IPS DF 19.7 (cell line): ENCODE data around the gene UBA7.
"Not testable (repeated sequence)": the region's sequence is repeated elsewhere in the genome, so short reads cannot be mapped to it uniquely, and the experiment has no call there.

Source experiments
- DNase-seq: peaks from one replicate; pipeline ENCODE4 v3.0.0-alpha.2; 2013; ENCODE audit warnings: low read depth, low spot score

The UBA7 gene

GRCh38 chr3:49785565-49786356, 28.0 kb downstream of the UBA7 start:
- DNase-seq: no peak

DNA sequence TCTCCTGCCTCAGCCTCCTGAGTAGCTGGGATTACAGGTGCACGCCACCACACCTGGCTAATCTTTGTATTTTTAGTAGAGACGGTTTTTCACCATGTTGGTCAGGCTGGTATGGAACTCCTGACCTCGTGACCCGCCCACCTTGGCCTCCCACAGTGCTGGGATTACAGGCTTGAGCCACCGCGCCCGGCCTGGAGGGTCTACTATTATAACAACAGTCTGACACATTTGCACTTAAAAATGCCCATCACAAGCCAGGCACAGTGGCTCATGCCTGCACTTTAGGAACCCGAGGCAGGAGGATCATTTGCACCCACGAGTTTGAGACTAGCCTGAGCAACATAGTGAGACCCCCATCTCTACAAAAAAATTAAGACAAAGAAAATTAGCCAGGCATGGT, 31.5 kb downstream of the UBA7 start:
- not testable (repeated sequence) for DNase-seq

DNA sequence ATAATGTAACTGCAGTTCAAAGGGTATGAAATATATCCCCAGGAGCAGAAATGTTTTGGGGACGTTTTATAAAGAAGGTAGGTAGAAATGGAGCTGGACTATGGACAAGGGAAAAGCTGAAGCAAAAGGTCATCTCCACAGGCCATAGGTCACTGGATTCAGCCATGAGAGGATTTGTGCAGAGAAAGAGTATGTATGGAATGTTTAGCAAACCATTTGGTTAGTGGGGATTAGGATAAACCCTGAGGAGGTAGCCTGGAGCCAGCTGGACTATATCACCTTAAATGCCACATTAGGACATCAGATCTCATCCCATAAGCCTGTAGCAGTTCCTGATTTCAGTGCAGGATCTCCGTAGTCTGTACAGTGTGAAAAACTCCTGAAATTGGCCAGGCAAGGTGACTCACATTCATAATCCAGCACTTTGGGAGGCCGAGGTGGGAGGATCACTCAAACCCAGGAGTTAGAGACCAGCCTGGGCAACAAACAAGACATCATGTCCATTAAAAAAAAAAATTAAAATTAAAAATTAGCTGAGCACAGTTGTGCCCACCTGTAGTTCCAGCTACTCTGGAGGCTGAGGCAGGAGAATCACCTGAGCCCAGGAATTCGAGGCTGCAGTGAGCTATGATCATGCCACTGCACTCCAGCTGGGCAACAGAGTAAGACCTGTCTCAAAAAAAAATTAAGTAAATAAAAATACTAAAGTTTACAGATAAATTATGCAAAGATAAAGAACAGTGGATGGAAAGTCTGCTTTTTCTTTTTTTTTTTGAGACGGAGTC, 32.1 kb downstream of the UBA7 start:
- DNase-seq: no peak

GRCh38 chr3:49780975-49781365, 32.8 kb downstream of the UBA7 start:
- DNase-seq: not testable (repeated sequence)

DNA sequence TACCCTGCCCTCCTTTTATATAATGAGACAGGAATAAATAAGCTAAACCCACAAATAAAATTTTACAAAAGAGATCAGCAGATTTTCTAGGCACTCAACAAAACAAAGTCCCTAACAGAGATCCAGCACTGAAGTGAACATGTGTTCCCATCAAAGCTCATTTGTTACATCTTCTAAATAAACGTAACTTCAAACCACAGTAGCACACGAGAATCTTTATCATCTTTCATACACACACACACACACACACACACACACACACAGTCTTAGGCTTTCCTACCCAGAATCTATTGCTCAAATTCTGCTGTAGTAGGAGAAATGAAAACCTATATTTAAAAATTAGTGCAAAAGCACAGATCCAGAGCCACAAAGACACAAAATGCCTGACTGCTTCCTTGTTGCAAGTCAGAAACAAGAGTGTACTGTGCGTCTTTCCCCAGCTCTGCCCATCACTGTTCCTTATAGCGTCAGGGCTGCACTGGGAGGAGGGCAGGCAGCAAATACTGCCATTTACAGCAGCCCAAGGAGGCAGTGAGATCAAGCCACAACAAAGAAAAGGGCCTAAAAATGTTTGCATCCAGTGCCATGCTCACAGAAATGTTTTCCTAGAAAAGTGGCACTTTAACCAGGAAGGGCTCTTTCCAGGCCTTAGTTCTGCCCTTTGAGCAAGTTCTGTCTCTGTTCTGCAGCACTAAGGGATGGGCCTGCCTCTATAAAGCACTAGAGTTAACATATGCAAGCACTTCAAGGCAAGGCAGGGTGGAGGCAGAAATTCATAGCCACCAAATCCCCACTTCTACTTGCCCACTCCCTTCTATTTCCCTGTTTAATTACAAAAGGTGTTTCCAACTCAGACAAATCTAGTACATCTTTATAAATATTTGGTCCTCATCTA, 33.4 kb downstream of the UBA7 start:
- no peak for DNase-seq

GRCh38 chr3:49779358-49780079, 34.2 kb downstream of the UBA7 start:
- no peak for DNase-seq

DNA sequence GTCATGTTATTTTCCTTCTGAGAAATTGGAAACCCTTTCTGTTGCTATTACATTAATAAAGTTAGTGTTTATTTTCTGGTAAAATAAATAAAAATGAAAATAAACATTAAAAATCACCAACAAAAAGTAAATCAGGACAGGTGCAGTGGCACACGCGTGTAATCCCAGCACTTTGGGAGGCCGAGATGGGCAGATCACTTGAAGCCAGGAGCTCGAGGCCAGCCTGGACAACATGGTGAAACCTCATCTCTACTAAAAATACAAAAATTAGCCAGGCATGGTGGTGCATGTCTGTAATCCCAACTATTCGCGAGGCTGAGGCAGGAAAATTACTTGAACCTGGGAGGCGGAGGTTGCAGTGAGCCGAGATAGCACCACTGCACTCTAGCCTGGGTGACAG, 37.7 kb downstream of the UBA7 start:
- DNase-seq: not testable (repeated sequence)

- DNase-seq: no peak
Measured at GRCh38 chr3:49775538-49775937, 38.2 kb downstream of the UBA7 start.

GRCh38 chr3:49772703-49773102, 41.0 kb downstream of the UBA7 start:
- no peak for DNase-seq

- no peak for DNase-seq
Measured at GRCh38 chr3:49771340-49771938, 42.3 kb downstream of the UBA7 start.

DNA sequence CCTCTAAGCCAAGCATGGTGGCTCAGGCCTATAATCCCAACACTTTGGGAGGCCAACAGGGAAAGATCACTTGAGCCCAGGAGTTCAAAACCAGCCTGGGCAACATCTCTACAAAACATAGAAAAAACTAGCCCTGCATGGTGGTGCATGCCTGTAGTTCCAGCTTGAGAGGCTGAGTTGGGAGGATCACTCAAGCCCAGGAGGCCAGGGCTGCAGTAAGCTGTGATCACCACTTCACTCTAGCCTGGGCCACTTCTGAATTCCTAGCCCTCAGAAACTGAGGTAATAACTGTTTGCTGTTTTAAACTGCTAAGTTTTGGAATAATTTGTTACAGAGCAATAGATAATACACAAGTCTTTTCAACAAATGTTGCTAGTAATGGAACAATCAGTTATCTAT, 43.8 kb downstream of the UBA7 start:
- no peak for DNase-seq

DNA sequence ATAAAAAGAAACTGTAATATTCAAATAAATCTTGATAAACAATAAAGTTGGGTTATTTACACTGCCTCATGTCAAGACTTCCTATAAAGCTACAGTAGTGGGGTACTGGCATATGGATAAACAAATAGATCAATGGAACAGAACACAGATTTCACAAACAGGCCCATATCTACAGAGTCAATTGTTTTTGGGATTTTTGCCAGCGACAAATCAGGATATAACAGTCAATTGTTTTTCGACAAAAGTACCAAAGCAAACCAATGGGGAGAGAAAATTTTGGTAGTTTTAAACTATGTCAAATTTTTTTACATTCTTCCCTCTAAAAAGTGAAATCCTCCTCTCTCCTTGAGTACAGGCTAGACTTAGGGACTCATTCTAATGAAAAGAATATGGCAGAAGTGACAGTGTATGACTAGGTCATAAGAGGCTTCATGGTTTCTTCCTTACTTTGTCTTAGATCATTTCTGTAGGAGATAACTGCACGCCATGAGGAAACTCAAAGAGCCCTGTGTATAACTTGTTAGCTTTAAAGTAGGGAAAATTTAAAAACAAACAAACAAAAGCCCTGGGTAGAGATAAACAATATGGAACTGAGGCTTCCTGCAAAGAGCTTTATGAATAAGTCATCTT, 44.4 kb downstream of the UBA7 start:
- DNase-seq: no peak

- no peak for DNase-seq
Measured at GRCh38 chr3:49763981-49764380, 49.8 kb downstream of the UBA7 start.

GRCh38 chr3:49761661-49762060, 52.1 kb downstream of the UBA7 start:
- DNase-seq: no peak

DNA sequence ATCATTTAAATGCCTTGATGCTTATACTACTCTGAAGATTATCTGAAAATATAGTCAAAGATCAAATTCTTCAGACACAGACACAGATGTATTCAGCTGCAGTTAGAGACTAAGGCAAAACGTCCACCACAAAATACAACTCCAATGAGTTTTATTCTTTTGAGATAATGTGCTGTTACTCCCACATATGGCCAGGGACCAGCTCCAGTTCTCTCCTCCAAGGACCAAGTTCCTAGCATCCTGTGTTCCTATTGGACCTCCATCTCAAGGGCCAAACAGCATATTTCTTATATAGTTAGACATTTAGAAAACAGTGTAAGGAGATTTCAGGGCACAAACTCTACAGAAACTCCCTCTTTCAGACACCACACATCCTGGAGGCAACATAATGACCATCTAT, 54.5 kb downstream of the UBA7 start:
- no peak for DNase-seq

DNA sequence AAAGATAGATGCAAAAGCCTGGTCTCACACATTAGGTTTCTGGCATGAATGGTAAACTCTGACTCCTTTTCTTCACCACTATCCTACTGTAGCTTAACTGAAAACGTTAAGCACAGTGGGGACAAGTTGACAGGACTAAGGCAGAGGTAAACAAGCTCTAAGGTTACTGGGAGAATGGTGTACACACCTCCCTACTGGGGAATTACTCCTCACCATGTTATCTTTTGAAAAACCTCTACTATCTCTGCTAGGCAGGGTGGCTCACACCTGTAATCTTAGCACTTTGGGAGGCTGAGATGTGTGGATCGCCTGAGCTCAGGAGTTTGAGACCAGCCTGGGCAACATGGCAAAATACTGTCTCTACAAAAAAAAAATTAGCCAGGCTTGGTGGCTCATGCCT, 56.6 kb downstream of the UBA7 start:
- DNase-seq: no peak

GRCh38 chr3:49756036-49756435, 57.7 kb downstream of the UBA7 start:
- no peak for DNase-seq
